SK-N-SH treated with all-trans-retinoic acid at 6 μM for 48 hours (cell line): ENCODE results near the gene SLC5A5.

Experiments
- ATAC-seq: fragments of 200-7000 bp; cut with Tn5 transposase; 3 replicates; pipeline ENCODE4 v1.9.1; 2020; ENCODE audit warnings: mild to moderate bottlenecking, moderate library complexity
- BACH2 ChIP-seq: fragments of 250-450 bp; sonication (Bioruptor Pico); IDR thresholded peaks from 2 replicates; pipeline ENCODE4 v1.9.0; 2021; ENCODE audit warnings: mild to moderate bottlenecking, borderline replicate concordance
- CSDC2 ChIP-seq: fragments of 250-450 bp; sonication (Bioruptor Pico); IDR thresholded peaks from 2 replicates; pipeline ENCODE4 v1.5.0; 2020; ENCODE audit warnings: mild to moderate bottlenecking, moderate library complexity
- ESRRG ChIP-seq: fragments of 250-450 bp; sonication (Bioruptor Pico); IDR thresholded peaks from 2 replicates; pipeline ENCODE4 v1.6.1; 2021; ENCODE audit warnings: mild to moderate bottlenecking
- GLIS3 ChIP-seq: fragments of 250-450 bp; sonication (Bioruptor Pico); IDR thresholded peaks from 2 replicates; pipeline ENCODE4 v1.5.0; 2020; ENCODE audit warnings: mild to moderate bottlenecking, moderate library complexity
- ISL1 ChIP-seq: fragments of 250-450 bp; sonication (Bioruptor Pico); IDR thresholded peaks from 2 replicates; pipeline ENCODE4 v2.1.2; 2022; ENCODE audit warnings: mild to moderate bottlenecking, moderate library complexity
- OSR1 ChIP-seq: fragments of 250-450 bp; sonication (Bioruptor Pico); IDR thresholded peaks from 2 replicates; pipeline ENCODE4 v1.8.0; 2022; ENCODE audit warnings: moderate library complexity, mild to moderate bottlenecking, inconsistent platforms
- PPARA ChIP-seq: fragments of 250-450 bp; sonication (Bioruptor Pico); IDR thresholded peaks from 2 replicates; pipeline ENCODE4 v1.5.0; 2020; ENCODE audit warnings: mild to moderate bottlenecking, borderline replicate concordance
- RARB ChIP-seq: fragments of 250-450 bp; sonication (Bioruptor Pico); IDR thresholded peaks from 2 replicates; pipeline ENCODE4 v1.8.0; 2021; ENCODE audit warnings: mild to moderate bottlenecking, moderate library complexity
- SNAI2 ChIP-seq: fragments of 250-450 bp; sonication (Bioruptor Pico); IDR thresholded peaks from 2 replicates; pipeline ENCODE4 v1.5.0; 2020; ENCODE audit warnings: mild to moderate bottlenecking, moderate library complexity
- TCF4 ChIP-seq: fragments of 250-450 bp; sonication (Bioruptor Pico); IDR thresholded peaks from 2 replicates; pipeline ENCODE4 v1.8.0; 2021; ENCODE audit warnings: mild to moderate bottlenecking, moderate library complexity, borderline replicate concordance
- ZC3H10 ChIP-seq: fragments of 250-450 bp; sonication (Bioruptor Pico); IDR thresholded peaks from 2 replicates; pipeline ENCODE4 v1.5.1; 2021; ENCODE audit warnings: mild to moderate bottlenecking, moderate library complexity
- ZFP3 ChIP-seq: fragments of 250-450 bp; sonication (Bioruptor Pico); IDR thresholded peaks from 2 replicates; pipeline ENCODE4 v1.5.0; 2020; ENCODE audit warnings: mild to moderate bottlenecking, moderate library complexity
- ZFP30 ChIP-seq: fragments of 450-650 bp; formaldehyde crosslinking; IDR thresholded peaks from 2 replicates; pipeline ENCODE4 v1.5.0; 2022; ENCODE audit warnings: mild to moderate bottlenecking, moderate library complexity
- ZNF70 ChIP-seq: fragments of 450-650 bp; formaldehyde crosslinking; IDR thresholded peaks from 2 replicates; pipeline ENCODE4 v1.5.0; 2020; ENCODE audit warnings: mild to moderate bottlenecking, moderate library complexity
- ZNF8 ChIP-seq: fragments of 450-650 bp; formaldehyde crosslinking; IDR thresholded peaks from 2 replicates; pipeline ENCODE4 v1.5.0; 2020; ENCODE audit warnings: mild to moderate bottlenecking, moderate library complexity
- TF ChIP-seq, protein P1 (sequence below): fragments of 250-450 bp; sonication (Bioruptor Pico); IDR thresholded peaks from 2 replicates; pipeline ENCODE4 v1.5.1; 2021; ENCODE audit warnings: mild to moderate bottlenecking, moderate library complexity
- TF ChIP-seq, protein P2 (sequence below): fragments of 250-450 bp; sonication (Bioruptor Pico); IDR thresholded peaks from 2 replicates; pipeline ENCODE4 v1.5.0; 2020; ENCODE audit warnings: mild to moderate bottlenecking, moderate library complexity
- TF ChIP-seq, protein P3 (sequence below): fragments of 250-450 bp; sonication (Bioruptor Pico); IDR thresholded peaks from 2 replicates; pipeline ENCODE4 v1.8.0; 2020; ENCODE audit warnings: mild to moderate bottlenecking, moderate library complexity, borderline replicate concordance
- TF ChIP-seq, protein P4 (sequence below): fragments of 250-450 bp; sonication (Bioruptor Pico); IDR thresholded peaks from 2 replicates; pipeline ENCODE4 v1.5.1; 2020; ENCODE audit warnings: low read depth, mild to moderate bottlenecking, moderate library complexity
- TF ChIP-seq, protein P5 (sequence below): fragments of 250-450 bp; sonication (Bioruptor Pico); IDR thresholded peaks from 2 replicates; pipeline ENCODE4 v1.8.0; 2021; ENCODE audit warnings: low read depth, mild to moderate bottlenecking, moderate library complexity, borderline replicate concordance

SLC5A5 gene

DNA sequence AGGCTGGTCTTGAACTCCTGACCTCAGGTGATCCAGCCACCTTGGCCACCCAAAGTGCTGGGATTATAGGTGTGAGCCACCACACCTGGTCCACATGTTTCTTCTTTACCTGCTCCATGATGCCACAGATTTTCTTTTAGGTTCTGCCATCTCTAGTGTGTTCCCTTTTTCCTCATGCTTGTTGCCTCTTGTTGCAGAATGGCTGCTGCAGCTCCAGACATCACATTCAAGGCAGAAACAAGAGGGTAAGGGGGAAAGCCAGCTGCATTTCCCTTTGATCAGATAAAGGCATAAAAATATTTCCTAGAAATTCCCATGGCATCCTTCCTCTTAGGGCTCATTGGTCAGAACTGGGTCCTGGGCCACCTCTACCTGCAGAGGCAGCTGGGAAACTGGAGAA lies 48.8 kb downstream of the SLC5A5 start:
- TF ChIP-seq ZNF8, result no peak
- TF ChIP-seq, protein P1, sequence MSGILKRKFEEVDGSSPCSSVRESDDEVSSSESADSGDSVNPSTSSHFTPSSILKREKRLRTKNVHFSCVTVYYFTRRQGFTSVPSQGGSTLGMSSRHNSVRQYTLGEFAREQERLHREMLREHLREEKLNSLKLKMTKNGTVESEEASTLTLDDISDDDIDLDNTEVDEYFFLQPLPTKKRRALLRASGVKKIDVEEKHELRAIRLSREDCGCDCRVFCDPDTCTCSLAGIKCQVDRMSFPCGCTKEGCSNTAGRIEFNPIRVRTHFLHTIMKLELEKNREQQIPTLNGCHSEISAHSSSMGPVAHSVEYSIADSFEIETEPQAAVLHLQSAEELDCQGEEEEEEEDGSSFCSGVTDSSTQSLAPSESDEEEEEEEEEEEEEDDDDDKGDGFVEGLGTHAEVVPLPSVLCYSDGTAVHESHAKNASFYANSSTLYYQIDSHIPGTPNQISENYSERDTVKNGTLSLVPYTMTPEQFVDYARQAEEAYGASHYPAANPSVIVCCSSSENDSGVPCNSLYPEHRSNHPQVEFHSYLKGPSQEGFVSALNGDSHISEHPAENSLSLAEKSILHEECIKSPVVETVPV (CRISPR knock-in tag), result no peak
- TF ChIP-seq, protein P2, sequence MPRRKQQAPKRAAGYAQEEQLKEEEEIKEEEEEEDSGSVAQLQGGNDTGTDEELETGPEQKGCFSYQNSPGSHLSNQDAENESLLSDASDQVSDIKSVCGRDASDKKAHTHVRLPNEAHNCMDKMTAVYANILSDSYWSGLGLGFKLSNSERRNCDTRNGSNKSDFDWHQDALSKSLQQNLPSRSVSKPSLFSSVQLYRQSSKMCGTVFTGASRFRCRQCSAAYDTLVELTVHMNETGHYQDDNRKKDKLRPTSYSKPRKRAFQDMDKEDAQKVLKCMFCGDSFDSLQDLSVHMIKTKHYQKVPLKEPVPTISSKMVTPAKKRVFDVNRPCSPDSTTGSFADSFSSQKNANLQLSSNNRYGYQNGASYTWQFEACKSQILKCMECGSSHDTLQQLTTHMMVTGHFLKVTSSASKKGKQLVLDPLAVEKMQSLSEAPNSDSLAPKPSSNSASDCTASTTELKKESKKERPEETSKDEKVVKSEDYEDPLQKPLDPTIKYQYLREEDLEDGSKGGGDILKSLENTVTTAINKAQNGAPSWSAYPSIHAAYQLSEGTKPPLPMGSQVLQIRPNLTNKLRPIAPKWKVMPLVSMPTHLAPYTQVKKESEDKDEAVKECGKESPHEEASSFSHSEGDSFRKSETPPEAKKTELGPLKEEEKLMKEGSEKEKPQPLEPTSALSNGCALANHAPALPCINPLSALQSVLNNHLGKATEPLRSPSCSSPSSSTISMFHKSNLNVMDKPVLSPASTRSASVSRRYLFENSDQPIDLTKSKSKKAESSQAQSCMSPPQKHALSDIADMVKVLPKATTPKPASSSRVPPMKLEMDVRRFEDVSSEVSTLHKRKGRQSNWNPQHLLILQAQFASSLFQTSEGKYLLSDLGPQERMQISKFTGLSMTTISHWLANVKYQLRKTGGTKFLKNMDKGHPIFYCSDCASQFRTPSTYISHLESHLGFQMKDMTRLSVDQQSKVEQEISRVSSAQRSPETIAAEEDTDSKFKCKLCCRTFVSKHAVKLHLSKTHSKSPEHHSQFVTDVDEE (CRISPR knock-in tag), result no peak
- TF ChIP-seq, protein P3, sequence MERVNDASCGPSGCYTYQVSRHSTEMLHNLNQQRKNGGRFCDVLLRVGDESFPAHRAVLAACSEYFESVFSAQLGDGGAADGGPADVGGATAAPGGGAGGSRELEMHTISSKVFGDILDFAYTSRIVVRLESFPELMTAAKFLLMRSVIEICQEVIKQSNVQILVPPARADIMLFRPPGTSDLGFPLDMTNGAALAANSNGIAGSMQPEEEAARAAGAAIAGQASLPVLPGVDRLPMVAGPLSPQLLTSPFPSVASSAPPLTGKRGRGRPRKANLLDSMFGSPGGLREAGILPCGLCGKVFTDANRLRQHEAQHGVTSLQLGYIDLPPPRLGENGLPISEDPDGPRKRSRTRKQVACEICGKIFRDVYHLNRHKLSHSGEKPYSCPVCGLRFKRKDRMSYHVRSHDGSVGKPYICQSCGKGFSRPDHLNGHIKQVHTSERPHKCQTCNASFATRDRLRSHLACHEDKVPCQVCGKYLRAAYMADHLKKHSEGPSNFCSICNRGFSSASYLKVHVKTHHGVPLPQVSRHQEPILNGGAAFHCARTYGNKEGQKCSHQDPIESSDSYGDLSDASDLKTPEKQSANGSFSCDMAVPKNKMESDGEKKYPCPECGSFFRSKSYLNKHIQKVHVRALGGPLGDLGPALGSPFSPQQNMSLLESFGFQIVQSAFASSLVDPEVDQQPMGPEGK (CRISPR knock-in tag), result no peak
- TF ChIP-seq ZNF70 (CRISPR knock-in tag), result no peak
- TF ChIP-seq ZFP30, result no peak
- no peak for TF ChIP-seq OSR1 (CRISPR knock-in tag)
- TF ChIP-seq SNAI2 (CRISPR knock-in tag), result no peak
- TF ChIP-seq ESRRG (CRISPR knock-in tag), result no peak
- no peak for TF ChIP-seq ISL1 (CRISPR knock-in tag)
- TF ChIP-seq, protein P4, sequence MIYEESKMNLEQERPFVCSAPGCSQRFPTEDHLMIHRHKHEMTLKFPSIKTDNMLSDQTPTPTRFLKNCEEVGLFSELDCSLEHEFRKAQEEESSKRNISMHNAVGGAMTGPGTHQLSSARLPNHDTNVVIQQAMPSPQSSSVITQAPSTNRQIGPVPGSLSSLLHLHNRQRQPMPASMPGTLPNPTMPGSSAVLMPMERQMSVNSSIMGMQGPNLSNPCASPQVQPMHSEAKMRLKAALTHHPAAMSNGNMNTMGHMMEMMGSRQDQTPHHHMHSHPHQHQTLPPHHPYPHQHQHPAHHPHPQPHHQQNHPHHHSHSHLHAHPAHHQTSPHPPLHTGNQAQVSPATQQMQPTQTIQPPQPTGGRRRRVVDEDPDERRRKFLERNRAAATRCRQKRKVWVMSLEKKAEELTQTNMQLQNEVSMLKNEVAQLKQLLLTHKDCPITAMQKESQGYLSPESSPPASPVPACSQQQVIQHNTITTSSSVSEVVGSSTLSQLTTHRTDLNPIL, result no peak
- ATAC-seq, result no peak

DNA sequence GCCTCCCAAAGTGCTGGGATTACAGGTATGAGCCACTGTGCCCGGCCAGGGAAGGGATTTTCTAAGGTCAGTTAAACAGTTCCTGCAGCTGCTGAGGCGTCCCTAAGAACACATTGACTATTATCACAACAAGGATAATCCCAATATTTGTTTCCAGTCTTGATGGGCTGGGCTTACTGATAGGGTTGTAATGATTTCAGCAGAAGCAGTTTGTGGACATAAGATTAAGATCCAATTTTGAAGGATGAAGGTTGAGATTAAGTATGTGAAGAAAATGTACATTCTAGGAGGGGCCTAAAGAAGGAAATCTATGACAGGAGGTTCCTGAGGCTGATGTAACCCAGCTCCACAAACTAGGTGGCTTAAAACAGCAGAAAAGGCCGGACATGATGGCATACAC lies 50.4 kb downstream of the SLC5A5 start:
- TF ChIP-seq, protein P1 (CRISPR knock-in tag), result no peak
- TF ChIP-seq BACH2 (CRISPR knock-in tag), result no peak
- TF ChIP-seq ZNF8, result no peak
- no peak for TF ChIP-seq ESRRG (CRISPR knock-in tag)
- no peak for TF ChIP-seq OSR1 (CRISPR knock-in tag)
- TF ChIP-seq SNAI2 (CRISPR knock-in tag), result no peak
- no peak for TF ChIP-seq PPARA (CRISPR knock-in tag)
- no peak for TF ChIP-seq GLIS3
- TF ChIP-seq RARB (CRISPR knock-in tag), result no peak
- no peak for TF ChIP-seq ZC3H10
- no peak for TF ChIP-seq ZNF70 (CRISPR knock-in tag)

DNA sequence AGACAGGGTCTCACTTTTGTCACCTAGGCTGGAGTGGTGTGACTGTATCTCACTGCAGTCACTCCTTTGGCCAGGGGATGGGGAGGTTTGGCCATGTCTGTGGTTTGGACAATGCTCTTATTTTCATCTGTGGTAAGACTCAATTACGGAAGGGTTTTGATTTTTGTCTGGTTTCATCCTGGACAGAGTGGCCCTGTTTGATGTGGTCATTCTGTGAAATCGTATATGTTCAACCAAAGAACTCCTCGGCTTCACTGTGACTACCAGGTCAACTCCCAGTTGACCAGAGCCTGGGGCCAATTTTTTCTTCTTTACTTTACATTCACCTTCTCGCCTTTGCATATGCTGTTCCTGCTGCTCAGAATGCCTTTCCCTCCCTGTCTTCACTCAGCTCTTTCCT lies 54.3 kb downstream of the SLC5A5 start:
- ATAC-seq, result no peak
- TF ChIP-seq, protein P3 (CRISPR knock-in tag), result no peak
- TF ChIP-seq ZFP30 (no peak), TCF4 (CRISPR knock-in tag) (no peak), ESRRG (CRISPR knock-in tag) (no peak)

More for the DNA sequence above, 50.4 kb downstream of the SLC5A5 start:
- no peak for ATAC-seq

DNA sequence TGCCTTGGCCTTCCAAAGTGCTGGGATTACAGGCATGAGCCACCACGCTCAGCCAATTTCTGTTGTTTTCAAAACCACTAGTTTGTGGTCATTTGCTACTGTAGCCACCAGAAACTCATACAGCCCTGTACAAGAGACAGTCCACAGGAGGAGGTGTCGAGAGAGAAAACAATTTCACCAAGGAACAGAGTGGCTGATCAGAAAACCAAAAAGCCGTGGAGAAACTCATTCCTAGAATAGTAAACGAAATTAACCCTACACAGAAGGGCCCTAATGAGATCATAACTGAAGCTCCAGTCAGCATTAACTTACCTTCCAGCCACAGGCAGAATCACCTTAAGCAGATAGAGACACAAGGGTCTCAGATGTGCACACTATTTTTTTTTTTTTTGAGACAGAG lies 57.3 kb downstream of the SLC5A5 start:
- no peak for TF ChIP-seq CSDC2 (CRISPR knock-in tag)
- no peak for TF ChIP-seq TCF4 (CRISPR knock-in tag)
- no peak for TF ChIP-seq GLIS3
- TF ChIP-seq, protein P5, sequence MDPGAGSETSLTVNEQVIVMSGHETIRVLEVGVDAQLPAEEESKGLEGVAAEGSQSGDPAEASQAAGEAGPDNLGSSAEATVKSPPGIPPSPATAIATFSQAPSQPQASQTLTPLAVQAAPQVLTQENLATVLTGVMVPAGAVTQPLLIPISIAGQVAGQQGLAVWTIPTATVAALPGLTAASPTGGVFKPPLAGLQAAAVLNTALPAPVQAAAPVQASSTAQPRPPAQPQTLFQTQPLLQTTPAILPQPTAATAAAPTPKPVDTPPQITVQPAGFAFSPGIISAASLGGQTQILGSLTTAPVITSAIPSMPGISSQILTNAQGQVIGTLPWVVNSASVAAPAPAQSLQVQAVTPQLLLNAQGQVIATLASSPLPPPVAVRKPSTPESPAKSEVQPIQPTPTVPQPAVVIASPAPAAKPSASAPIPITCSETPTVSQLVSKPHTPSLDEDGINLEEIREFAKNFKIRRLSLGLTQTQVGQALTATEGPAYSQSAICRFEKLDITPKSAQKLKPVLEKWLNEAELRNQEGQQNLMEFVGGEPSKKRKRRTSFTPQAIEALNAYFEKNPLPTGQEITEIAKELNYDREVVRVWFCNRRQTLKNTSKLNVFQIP, result no peak
- TF ChIP-seq OSR1 (CRISPR knock-in tag), result no peak
- no peak for TF ChIP-seq ZFP3 (CRISPR knock-in tag)
- ATAC-seq, result no peak
